Testis (tissue), 3 donors: Measurements from ENCODE around the gene COL2A1. TPM values are rescaled to one million over a fixed set of nuclear protein-coding genes. Genes with fewer than 3 reads are reported as not detected.

Experiments
- DNase-seq: peaks from one replicate; pipeline ENCODE4 v3.0.0-alpha.2; 2019
- H3K27ac ChIP-seq, 2 donors: fragments of 200-600 bp; sonication (generic); one replicate each; pipeline ENCODE4 v1.5.1; 2019
- H3K27me3 ChIP-seq: fragments of 200-600 bp; sonication (generic); one replicate; pipeline ENCODE4 v1.5.1; 2019
- H3K36me3 ChIP-seq: fragments of 200-600 bp; sonication (generic); one replicate; pipeline ENCODE4 v1.5.1; 2017; ENCODE audit warnings: low read depth; ENCODE audit errors: missing control alignments
- H3K4me1 ChIP-seq: fragments of 200-600 bp; sonication (generic); one replicate; pipeline ENCODE4 v1.5.1; 2019
- H3K4me3 ChIP-seq, 2 donors: fragments of 200-600 bp; sonication (generic); one replicate each; pipeline ENCODE4 v1.5.1; 2017 to 2019
- H3K9me3 ChIP-seq: fragments of 200-600 bp; sonication (generic); one replicate; pipeline ENCODE4 v1.5.1; 2017
- CTCF ChIP-seq, 3 experiments: fragments of 450-650 bp in 2 of 3; fragments of 200-600 bp in 1 of 3; sonication (generic) in 1 of 3; IDR thresholded peaks; one replicate each; pipeline ENCODE4 v1.5.1; 2016 to 2019; ENCODE audit warnings: antibody characterized with exemption in 3 of 3, mild to moderate bottlenecking in 2 of 3, moderate library complexity in 1 of 3
- POLR2A ChIP-seq: fragments of 450-650 bp; IDR thresholded peaks from one replicate; pipeline ENCODE4 v1.6.1; 2017; ENCODE audit warnings: antibody characterized with exemption, mild to moderate bottlenecking, moderate library complexity
- WGBS, 2 donors: methylation state at CpG; one replicate each; pipeline ENCODE4 v1.1.5; 2018; 5-methylcytosine and 5-hydroxymethylcytosine counted together
- intact Hi-C: fragments of 100-400 bp; cut with DNase I; formaldehyde crosslinking; loops from one replicate; pipeline ENCODE4 v1.15.1; 2023; ENCODE audit warnings: low total_unique reads
- polyA plus RNA-seq: library from polyadenylated mRNA; stranded (reverse); fragments of 350-450 nt; fragmentation: Illumina TruSeq; extraction: RNeasy Lipid Tissue Mini Kit (QIAGEN cat#74804); gene quantifications from one replicate; pipeline ENCODE4 v1.2.3, GENCODE V29; 2014; ENCODE audit warnings: low read depth, low replicate concordance; ENCODE audit not compliant: insufficient read depth
- total RNA-seq, 2 donors: library from RNA; depleted of rRNA; stranded (reverse); fragments of >200 nt; gene quantifications; one replicate each; pipeline ENCODE4 v1.2.3, GENCODE V29; 2016

Gene COL2A1
- total and polyA plus RNA-seq, 3 donors from 2014 or later, result 1.8 to 8.0 (median 2.8) TPM

- no peak for DNase-seq
- Histone ChIP-seq H3K4me1 (peaks cover 34% of the 10 kb centered on the region), H3K27ac (no peak overlapping the region), H3K4me3 (peak overlapping the region in 1 of 2 donors; percentile 18), H3K36me3 (no peaks in the 10 kb centered on the region), H3K9me3 (no peaks in the 10 kb centered on the region), H3K27me3 (no peaks in the 10 kb centered on the region)
- TF ChIP-seq CTCF (IDR thresholded peaks at IDR 0.05) (no peak), POLR2A (no peak)
- intact Hi-C loops, result no loop called here
- WGBS, 2 donors, result 5 to 8% methylated on average over 34 to 38 of the region's 38 CpGs
Observed at GRCh38 chr12:48003226-48004052, 837 bp downstream of the COL2A1 start.

GRCh38 chr12:48002773-48003218 is 1.5 kb downstream of the COL2A1 start:
- H3K27me3 ChIP-seq, result no peaks in the 10 kb centered on the region
- WGBS, 2 donors, result 1 to 3% methylated on average over 12 to 26 of the region's 26 CpGs
- no peak overlapping the region for H3K27ac ChIP-seq
- intact Hi-C loops, result no loop called here
- H3K4me1 ChIP-seq, result peaks cover 34% of the 10 kb centered on the region
- H3K9me3 ChIP-seq, result no peaks in the 10 kb centered on the region
- H3K4me3 ChIP-seq, result peak overlapping the region in 1 of 2 donors; percentile 48
- H3K36me3 ChIP-seq, result no peaks in the 10 kb centered on the region
- TF ChIP-seq POLR2A (no peak), CTCF (IDR thresholded peaks at IDR 0.05) (no peak)
- peak; percentile 44 for DNase-seq

GRCh38 chr12:48002414-48002730 is 1.9 kb downstream of the COL2A1 start:
- Histone ChIP-seq H3K27me3 (no peaks in the 10 kb centered on the region), H3K27ac (no peak overlapping the region), H3K4me1 (peaks cover 34% of the 10 kb centered on the region), H3K4me3 (peak overlapping the region in 1 of 2 donors; percentile 48), H3K9me3 (no peaks in the 10 kb centered on the region), H3K36me3 (no peaks in the 10 kb centered on the region)
- DNase-seq, result no peak
- intact Hi-C loops, result no loop called here
- 0 to 3% methylated on average over 5 to 13 of the region's 13 CpGs for WGBS, 2 donors
- TF ChIP-seq POLR2A, result no peak
- no peak for TF ChIP-seq CTCF (IDR thresholded peaks at IDR 0.05)

GRCh38 chr12:48001505-48002413 is 2.5 kb downstream of the COL2A1 start:
- Histone ChIP-seq H3K9me3 (no peaks in the 10 kb centered on the region), H3K27me3 (no peaks in the 10 kb centered on the region), H3K36me3 (no peaks in the 10 kb centered on the region), H3K4me3 (peak overlapping the region; percentile 20 to 48), H3K4me1 (peaks cover 34% of the 10 kb centered on the region), H3K27ac (no peak overlapping the region)
- WGBS, 2 donors, result 1% methylated on average over 38 to 57 of the region's 57 CpGs
- TF ChIP-seq POLR2A, result no peak
- no peak for TF ChIP-seq CTCF (IDR thresholded peaks at IDR 0.05)
- intact Hi-C loops, result no loop called here
- no peak for DNase-seq
